ENCODE data around the gene MDM4.

The MDM4 gene

DNA sequence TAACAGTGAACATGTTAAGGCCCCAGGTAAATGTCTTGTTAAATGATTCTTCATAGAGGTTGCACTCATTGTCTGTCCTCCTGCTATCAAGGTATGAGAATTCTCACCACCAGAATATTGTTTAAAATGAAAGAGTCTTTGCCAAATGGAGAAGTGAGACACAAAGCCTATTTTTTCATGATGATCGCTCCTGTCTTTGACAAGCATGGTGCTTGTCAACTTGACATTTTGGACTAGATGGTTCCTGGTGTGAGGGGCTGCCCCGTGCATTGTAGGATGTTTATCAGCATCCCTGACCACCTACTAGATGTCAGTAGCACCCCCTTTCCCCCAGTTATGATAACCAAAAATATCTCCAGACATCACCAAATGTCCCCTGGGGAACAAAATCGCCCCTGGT, 65.6 kb downstream of the MDM4 start:
- DNase-seq = no peak

DNA sequence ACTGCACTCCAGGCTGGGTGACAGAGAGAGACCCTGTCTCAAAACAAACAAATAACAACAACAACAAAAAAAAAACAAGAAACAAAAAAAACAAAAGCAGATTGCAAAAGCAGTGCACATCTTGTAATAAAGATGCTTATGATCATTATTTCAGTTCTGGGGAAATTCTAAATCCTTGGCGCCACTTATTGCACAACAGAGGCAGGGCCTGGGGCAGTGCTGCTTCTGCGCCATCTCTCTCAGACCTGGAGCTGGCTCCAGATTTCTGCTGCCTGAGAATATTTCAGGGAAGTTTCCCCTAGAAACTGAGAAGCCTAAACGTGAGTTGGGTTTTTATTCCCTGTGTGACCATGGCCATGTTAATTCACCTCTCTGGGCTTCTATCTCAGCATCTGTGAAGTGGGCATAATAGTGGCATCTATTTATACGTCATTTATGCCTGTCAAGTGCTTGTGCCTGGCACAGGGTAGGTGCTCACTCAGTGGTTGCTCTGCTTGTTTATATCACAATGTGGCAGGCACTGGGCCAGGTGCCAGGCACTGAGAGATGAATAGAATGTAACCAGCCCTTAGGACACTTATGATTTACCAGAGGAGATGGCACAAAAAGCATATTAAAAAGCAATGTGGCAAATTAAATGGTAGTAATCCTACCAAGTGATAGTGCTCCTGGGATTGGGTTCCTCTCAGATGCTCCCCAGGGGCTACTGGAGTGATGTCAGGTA, 67.9 kb downstream of the MDM4 start:
- no peak for DNase-seq

DNA sequence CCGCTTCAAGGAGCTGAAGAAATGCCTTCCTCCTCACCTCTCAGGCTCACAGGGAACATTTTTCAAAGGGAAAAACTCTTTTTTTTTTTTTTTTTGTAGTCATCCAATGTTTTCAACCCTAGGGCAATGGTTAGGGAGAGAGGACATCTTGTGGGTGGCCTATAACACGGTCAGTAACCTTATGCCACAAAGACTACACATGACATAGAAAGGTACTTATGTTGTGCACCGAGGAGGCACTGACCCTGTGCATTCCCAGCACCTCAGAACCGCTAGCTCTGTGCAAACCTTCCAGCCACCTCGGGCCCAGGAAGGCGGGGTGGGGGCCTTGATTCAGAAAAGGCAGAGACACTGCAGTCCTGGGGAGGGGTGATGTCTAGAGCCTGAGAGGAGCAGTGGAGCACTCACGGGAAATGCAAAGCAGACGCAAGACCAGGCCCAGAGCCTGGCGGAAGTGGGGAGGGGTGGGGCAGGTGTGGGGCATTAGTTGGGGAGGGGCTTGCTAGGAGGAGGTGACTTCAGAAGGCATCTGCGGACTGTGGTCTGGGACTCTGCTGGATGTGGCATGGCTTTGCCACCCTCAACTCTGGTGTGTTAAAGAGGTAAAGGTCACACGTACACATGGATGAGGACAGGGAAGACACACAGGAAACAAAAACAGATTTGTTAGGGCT, 68.6 kb downstream of the MDM4 start:
- DNase-seq = no peak

DNA sequence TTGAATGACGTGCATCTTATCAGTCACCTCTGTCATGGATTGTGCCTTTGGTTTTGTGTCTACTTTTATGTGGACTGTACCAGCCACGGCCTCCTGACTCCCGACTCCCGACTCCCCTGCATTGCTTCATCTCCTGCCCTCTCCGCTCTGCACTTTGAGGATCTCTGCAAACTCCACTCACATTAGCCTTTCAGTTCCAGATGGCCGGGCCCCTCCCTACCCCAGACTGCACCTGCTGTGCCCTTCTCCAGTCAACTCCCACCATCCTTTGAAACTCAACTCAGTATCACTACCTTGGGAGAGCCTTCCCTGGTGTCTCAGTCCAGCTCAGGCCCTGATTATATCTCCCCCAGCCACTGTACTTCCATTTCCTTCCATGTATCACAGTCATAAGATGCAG, 71.4 kb downstream of the MDM4 start:
- DNase-seq = no peak

DNA sequence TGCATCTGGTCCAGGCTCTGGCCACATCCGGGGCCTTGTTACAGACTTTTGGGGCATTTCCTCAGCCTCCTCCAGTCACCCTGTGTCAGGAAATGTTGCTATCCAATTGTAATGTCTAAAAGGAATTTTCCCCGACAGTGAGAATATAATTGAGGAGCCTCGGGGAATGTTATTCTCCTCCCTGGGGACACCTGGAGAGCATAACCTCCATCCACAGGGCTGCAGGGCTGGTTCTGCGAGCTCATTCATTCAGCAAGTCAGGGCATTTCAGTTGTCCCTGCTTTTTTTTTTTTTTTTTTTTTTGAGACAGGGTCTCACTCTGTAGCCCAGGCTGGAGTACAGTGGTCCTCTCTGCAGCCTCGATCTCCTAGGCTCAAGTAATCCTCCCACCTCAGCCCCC, 72.6 kb downstream of the MDM4 start:
- DNase-seq = no peak

DNA sequence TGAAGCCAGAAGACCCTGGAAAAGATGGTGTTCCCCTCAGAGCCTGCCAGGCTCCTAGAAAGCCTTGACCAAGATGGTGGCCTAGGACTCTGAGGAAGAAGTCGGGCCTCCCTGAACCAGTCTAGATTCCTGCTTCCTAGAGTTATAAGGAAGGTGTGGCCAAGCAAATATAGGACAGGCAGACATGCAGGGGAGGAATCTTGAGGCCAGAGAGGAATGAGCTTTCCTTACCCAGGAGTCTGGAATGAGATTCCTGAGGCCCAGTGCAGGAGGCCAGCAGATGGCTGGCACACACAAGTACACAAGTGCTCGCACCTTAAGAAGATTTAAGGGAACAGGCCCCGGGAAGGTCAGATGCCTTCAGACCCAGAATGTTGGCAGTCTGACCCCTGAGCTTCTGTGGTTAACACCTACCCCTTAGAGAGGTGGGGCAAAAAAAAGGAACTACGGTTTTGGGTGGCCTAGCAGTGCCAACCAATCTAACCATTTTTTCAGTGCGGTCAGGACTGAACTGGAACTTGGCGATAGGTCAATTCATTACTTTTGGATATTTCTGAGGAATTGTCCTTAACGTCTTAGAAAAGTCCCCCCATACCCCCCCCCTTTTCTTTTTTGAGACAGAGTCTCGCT, 73.3 kb downstream of the MDM4 start:
- no peak for DNase-seq

DNA sequence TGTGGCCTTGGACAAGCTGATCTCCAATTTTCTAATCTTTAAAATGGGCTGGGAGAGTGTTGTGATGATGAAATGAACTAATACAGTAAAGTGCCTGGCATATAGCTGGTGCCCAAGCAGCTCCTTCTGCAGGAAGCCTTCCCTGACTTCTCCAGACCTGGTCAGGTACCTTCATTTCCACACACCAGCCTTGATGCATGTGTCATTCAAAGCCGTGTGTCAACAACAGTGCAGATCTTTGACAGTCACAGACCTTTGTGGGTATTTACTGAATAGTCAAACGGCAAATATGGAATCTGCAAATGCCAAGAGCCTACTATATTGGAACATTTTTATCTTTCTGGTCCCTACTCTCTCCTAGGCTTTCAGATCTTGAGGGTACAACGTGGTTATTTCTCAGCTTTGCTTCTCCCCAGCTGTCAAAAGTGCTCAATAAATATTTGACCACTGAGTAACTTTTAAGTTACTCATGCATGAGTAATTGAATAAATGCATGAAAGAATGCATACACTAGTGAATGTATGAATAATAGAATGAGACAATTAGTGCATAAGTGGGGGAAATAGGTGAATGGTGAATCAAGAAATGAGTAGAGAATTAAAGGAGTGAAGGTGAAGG, 75.4 kb downstream of the MDM4 start:
- no peak for DNase-seq

DNA sequence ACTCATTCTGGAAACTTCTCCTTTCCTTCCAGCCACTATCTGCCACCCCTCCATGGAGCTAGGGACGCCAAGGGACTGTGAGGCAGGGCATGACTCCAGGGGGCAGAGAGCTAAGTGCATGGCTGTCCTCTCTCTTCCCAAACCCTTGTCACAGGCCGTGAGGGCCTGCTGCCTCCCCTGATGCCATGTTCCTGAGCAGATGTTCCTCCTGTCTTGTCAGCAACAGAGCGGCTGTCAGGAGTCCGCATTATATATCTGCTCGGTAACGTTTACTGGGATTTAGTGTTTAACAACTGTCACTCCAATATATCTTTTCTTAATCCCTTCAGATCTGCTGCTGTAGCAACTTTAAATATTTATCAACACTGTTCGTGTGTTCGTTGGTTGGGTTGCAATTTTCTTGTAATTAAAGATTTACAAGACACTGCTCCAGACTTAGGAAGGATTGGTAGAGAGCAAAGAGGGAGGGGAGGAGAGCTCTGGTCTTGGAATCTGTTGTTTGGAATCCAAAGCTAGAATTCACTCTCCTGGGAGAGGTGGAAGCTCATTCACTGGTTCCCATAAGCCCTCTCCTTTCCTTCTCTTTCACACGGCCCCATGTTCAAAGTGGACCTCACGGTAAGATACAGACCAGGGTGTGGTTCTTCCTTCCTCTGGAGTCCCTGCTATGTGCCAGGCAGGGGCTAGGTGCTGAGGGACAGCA, 76.2 kb downstream of the MDM4 start:
- no peak for DNase-seq

DNA sequence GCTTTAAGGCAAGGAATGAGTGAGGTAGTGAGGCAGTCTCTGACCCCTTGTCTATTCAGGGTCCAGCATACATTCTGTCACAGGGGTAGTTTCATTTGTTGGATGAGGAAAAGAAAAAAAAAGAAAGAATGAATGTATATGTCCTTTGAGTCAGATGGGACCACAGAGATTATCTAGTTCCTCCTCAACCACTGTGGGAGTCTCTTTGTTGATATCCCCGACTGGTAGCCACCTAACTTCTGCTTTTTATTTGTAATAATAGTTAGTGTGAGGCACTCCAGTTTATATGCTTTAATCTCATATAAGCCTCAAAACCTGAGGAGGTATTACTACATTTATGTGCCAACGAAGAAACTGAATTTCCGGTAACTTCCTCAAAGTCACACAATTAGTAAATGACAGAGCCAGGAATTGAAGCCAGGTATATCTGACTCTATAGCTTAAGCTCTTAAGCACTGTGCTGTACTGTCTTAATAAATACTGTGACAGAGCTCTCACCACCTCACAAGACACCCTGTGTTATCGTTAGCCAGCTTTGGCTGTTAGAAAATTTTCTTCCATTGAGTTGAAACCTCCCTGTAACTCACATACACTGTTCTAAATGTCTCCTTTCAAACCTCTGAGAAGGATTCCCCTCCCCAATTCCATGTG, 82.2 kb downstream of the MDM4 start:
- no peak for DNase-seq

DNA sequence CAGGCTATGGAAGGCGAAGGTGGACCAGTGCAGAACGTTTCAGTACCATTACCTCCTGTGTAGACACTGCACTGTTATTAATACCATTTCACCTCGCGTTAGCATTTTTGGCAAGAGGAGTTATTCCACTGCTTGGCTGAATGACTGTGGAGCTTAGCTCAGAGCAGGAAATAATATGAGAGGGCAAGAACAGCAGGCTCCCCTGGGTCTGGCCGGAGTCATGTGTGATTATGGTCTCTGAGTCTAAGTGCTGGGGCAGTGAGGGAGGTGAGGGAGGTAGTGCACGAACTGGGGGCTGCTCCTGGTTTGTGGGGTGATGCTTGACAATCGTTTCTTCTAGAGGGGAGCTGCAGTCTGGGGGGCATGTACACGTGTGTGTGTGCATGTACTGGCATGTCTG, 82.9 kb downstream of the MDM4 start:
- no peak for DNase-seq

DNA sequence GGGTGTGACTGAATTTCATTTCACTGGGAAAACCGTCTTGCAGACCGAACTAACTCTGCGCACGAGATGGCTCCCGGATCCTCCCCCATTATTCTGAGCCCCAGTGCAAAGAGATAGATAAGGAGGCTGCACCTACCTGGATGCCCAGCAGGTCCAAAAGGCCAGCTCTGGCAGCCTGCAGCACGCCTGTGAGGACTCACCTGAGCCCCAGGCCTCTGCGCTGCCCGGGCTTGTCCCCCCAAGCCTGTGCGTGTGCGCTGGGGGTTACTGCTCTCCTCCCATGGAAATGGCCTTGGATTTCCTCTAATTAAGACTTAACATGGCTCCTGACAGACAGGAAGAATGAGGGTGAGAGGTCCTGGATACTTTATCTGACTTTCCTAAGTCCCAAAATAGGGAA, 83.4 kb downstream of the MDM4 start:
- no peak for DNase-seq

DNA sequence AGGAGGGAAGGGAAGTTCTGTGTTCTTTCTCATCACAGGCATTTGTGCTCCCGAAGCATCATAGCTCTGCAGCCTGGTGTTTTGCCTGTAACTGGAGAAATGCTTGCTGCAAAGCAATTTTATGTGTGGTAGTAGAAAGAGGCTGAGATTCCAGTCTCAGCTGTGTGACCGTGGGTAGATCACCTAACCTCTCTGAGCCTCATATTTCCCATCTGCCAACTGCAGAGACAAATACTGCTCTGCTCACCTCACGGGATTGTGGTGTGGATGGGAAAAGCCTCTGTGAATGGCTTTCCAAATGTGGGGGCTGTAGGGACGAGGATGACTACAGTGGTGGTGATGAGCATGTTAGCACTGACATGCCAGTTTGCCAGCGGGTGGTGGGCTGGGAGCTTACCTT, 84.0 kb downstream of the MDM4 start:
- no peak for DNase-seq

DNA sequence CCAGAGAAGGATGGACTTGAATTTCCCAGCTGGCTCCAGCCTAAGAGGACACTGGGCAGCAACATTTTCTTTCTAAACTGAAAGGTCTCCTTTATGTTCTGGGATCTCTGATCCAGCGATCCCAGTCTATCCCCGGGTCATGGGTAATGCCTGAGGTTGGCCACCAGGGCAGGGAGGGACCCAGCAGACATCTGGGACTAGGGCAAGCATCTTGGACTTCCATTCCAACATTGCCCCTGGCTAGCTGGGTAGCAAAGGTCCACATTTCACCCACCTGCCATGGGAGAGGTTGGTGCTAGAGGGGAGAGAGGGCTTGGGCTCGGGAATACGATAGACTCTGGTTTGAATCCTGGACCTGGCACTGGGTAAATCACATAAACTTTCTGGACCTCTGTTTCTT, 84.8 kb downstream of the MDM4 start:
- no peak for DNase-seq

DNA sequence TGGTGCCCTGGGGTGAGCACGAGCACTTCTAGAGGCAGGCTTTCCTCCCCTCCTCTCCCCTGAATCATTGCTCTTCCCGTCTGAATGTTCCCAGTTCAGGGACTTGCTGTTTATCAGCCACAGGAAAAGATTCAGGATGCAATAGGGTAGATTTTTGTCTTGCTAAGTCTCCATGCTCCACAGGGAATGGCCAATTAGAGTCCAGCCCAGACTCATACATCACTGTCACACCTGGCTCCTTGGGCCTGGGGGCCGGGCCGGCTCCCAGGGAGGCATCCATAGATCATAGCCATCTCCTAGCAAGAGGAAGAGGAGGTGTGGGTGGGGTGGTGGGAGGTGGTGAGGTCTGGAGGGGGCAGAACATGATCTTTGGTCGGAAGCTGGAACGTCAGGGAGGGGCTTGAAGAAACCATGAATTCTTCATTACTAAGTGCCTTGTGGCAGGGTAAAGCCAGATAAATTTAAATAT, 85.9 kb downstream of the MDM4 start:
- no peak for DNase-seq

DNA sequence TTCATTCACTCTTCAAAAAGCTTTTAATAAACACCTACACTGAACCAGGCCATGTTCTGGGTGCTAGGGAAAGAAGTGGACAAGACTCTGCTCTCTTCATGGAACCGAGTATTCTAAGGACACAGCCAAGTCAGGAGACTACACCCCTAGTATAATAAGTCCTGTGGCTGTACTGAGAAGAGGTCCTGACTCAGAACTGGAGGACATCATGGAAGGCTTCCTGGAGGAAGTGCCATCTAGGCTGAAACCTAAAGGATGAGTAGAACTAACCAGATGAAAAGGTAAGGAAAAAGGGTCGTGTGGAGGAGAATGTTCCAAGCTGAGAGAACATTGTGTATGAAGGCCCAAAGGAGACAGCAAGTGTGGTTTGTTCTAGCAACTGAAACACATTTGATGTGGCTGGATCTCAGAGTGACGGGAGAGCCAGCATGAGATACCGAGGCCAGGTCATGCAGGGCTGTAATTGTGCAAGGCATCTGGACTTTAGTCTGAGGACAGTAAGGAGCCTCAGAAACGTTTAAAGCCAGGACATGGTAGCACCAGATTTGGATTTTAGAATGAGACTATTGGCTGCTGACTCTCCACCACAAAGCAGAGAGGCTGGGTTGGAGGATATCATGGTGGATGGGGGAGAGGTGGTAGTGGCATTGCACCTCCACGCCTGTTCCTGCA, 86.8 kb downstream of the MDM4 start:
- no peak for DNase-seq

DNA sequence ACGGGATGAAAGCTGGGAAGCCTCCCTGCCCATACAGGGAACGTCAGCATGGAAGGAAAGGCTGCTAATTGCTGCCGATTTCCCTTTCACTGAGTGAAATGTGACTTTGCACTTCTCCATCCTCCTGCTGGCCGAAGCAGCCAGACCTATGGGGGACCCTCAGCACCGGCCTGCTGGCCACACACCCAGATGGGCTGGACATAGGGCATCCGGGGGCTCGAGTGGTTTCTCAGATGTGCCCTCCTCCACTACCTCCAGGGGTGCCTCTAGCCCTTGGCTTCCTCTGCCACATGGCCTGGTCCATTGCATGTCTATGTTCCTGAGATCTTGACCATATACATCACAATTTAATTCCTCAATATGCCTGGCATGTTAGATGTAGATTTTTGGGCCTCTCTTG, 89.6 kb downstream of the MDM4 start:
- DNase-seq = no peak
